ENCODE data around the gene WFDC5.
"Not testable (repeated sequence)": the region's sequence is repeated elsewhere in the genome, so short reads cannot be mapped to it uniquely, and the experiment has no call there.

The WFDC5 gene, protein sequence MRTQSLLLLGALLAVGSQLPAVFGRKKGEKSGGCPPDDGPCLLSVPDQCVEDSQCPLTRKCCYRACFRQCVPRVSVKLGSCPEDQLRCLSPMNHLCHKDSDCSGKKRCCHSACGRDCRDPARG
- 0 reads per million in 2 donors for total RNA-seq

GRCh38 chr20:45114465-45115385 is at the start of gene WFDC5:
Gene WFDC5 (minus strand): TSS chr20:45115174. CDS start chr20:45115083, 91 bp downstream.
- DNase-seq: no peak

DNA sequence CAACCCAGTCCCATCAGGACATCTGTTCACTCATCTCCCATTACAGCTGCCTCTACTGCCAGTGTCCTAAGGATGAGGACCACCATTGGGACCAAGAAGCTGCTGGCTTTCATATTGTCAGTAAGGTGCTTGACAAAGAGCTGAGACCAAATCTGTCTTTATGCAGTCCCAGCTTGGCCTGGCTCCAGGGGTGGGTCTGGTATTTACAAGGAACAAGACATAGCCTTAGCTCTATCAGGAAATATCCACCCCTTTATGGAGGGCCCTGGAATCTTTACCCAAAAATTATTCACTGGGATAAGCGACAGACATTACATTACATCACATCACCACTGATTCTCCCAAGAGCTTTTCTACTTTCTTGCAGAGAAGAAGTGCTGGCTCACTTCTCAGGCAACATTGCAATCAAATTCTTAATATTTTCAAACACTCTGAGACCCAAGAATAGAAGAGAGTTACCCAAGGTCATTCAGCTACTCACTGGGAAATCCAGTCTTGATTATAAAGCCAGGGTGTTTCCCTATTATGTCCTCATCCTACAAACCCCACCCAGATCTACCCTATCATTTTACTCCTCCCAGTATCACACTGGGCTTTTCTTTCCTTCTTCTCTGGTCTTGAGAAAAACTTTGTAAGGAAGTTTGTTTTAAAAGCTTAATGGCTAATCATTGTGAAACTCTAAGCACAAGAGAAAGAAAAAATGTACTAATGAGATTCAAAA is 48.3 kb upstream of the WFDC5 start:
- no peak for DNase-seq

DNA sequence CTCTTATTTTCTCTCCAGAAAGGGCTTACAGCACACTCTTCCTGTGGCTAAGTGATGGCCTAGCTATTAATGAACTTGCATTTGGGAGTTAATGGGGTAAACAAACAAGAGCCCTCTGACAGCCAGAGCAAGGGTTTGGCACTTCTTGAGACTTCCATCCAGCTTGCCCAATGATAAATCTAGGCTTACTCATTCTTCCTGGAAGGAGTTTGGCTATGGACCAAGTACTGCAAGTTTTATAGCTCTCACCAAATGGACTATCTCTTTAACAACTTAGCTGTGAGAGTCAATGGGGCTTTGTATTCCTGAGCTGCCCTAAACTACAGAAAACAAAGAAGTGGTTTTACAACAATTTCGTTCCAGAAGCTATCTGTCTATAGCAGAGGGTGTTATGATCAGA is 43.0 kb upstream of the WFDC5 start:
- no peak for DNase-seq

DNA sequence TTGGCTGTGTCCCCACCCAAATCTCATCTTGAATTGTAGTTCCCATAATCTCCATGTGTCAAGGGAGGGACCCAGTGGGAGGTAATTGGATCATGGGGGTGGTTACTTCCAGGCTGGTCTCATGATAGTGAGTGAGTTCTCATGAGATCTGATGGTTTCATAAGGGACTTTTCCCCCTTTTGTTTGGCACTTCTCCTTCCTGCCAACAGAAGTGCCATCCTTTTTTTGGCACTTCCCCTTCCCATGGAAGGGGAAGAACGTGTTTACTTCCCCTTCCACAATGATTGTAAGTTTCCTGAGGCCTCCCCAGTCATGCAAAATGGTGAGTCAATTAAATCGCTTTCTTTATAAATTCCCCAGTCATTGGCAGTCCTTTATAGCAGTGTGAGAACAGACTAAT is 41.7 kb upstream of the WFDC5 start:
- DNase-seq: no peak

- not testable (repeated sequence) for DNase-seq
Measured at GRCh38 chr20:45154794-45155193, 39.8 kb upstream of the WFDC5 start.

- DNase-seq: no peak
Measured at GRCh38 chr20:45154183-45154582, 39.2 kb upstream of the WFDC5 start.

- DNase-seq: no peak
Measured at GRCh38 chr20:45153752-45154151, 38.8 kb upstream of the WFDC5 start.

DNA sequence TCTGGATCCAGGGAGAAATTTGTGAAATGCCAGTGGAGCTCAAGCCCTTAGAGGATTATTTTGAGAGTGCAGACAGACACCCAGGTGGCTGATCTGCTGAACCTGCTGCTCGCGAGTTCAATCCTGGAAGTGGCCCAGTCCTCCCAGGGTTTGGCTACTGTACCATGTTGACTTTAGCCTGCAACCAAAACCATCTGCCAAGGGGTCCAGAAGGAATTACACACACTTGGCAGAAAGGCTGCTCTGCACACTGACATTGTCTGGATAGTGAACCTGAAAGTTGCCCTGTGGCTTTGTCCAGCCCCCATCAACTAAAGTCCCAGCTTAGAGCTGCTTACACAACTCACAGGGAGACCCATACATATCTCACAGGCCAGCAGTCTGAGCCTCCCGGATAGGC is 38.2 kb upstream of the WFDC5 start:
- DNase-seq: no peak

DNA sequence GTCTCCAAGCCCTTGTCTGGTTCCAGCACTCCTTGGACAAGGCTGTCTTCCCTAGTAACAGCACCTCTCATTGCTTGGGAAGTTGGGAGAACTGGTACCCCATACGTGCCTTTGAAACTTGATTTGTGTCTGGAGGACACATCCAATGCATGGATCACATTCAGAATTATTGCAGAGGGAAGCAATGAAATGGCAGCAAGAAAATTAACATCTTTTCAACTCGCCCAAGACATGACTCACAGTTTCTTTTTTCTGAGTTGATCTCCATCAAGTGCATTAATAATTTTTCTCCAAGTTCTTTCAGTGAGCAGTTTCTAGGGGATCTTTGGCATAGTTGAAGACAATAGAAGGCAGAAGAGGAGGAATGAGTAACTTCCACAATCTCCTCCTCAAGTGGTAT is 37.4 kb upstream of the WFDC5 start:
- no peak for DNase-seq

DNA sequence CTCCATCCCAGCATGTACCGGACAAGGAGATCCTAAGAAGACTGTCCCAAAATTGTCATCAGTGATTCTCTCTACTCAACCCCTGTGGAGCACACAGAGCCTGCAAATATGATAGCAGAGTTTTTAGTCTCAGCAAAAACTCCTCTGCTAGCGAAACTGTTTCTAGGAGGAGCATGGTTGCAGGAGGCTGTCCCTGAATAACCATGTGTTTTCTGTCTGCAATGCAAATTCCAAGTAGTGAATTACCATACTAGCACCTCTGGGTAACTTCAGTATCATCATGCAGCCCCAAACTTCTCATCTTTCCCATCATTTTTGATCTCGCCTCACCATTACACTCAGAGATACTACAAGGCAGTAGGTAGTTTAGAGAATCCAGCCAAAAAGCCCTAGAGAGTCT is 34.1 kb upstream of the WFDC5 start:
- DNase-seq: no peak

- no peak for DNase-seq
Measured at GRCh38 chr20:45140836-45141235, 25.9 kb upstream of the WFDC5 start.

GRCh38 chr20:45139733-45140375 is 24.9 kb upstream of the WFDC5 start:
- DNase-seq: not testable (repeated sequence)

- peak; percentile 19 for DNase-seq
Measured at GRCh38 chr20:45138561-45139300, 23.8 kb upstream of the WFDC5 start.

- no peak for DNase-seq
Measured at GRCh38 chr20:45136911-45137310, 21.9 kb upstream of the WFDC5 start.

DNA sequence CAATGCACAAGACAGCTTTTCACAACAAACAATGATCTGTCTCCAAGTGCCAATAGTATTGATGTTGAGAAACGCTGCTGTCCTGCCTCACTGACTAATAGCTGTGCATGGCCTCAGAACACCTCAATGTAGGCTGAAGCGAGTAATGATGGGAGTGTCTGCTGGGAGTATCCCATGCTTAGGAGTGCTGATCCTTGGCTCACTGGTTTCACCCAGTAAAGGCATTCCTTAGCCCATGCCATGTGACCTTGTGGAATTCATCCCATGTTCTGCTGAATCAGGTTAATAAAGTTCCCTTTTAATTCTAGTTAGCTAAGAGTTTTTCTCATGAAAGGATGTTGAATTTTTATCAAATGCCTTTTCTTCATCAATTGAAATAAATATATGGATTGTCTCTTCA is 13.1 kb upstream of the WFDC5 start:
- DNase-seq: no peak

DNA sequence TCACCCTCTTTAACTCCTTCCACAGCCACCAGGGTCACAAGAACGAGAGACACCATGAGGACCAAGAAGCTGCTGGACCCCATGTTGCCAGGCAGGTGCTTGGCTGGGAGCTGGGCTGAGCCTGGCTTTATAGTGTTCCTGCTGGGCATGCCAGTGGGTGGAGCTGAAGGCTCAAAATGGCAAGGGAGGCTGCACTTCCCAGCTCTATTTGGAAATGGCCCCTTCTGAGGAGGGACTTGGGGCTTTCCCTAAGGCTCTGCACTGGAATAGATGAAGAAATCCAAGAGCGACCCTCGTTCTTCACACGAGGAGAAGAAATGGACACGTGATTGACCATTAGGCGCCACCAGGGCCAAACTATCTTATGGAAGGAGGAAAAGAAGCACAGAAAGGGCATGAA is 9.4 kb upstream of the WFDC5 start, which contains the start of gene WFDC12:
WFDC12 (minus strand) TSS at position 101 of the 400 bp plus-strand sequence; CDS start at position 83, 18 bp downstream.
- DNase-seq: no peak

- no peak for DNase-seq
Measured at GRCh38 chr20:45121388-45121787, 6.4 kb upstream of the WFDC5 start.

DNA sequence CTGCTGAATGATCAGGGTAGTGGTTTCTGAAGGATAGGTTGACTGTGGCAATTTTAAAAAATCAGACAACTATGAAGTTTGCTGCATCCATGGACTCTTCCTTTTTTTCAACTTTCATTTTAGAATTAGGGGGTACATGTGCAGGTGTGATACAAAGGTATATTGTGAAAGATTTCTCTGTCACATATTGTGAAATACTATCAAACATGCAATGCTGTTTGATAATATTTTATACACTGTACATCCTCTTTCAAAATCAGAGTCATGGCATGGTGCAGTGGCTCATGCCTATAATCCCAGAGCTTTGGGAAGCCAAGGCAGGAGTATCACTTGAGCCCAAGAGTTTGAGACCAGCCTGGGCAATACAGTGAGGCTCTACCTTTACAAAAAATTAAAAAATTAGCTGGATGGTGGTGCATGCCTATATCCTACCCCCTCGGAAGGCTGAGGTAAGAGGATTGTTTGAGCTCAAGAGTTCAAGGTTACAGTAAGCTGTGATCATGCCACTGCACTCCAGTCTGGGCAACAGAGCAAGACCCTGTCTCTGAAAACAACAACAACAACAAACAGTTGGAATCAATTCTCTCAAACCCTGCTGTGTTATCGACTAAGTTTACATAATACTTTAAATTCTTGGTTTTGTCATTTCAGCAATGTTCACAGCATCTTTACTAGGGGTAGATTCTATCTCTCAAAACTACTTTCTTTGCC is 4.7 kb upstream of the WFDC5 start:
- DNase-seq: no peak

DNA sequence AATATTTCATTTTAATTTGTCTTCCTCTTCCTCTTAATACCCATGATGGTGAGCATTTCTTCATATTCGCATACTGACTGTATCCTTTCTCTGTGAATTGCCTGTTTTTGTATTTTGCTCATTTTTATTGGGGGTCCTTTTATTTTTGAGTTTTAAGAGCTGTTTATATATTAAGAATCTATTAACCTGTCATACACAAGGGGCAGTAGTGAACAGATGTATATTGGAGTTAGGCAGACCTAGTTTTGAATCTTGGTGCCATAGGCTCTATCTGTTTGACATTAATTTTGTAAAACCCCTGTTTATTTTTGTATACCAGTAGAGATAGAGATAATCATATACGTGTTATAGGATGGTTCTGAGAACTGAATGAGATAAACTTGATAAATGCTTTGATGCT is 3.1 kb upstream of the WFDC5 start:
- DNase-seq: no peak

- DNase-seq: no peak
Measured at GRCh38 chr20:45117581-45117980, 2.6 kb upstream of the WFDC5 start.

- no peak for DNase-seq
Measured at GRCh38 chr20:45115829-45116228, 855 bp upstream of the WFDC5 start.

DNA sequence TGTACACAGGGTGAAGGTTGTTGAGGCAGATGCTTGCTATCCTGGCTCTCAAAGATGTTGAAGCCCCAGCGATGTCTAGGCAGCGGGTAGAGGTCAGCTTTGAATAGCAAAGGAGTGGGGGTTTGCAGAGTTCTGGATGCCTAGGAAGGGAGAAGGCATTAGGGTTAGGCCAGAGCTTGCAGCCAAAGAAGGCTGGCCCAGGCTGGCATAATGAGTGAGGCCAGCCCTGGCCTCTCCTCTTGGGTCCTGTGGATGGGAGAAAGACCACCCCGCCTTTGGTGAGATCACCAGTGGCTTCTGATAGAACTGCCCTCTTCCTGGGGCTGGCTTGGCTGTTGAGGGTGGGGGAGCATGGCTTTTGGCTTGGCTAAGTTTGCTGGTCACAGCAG is 406 bp upstream of the WFDC5 start:
- no peak for DNase-seq

Measured in activated gamma-delta T cell (primary cell).